Measurements from ENCODE around the gene RPL9. TPM values are rescaled to one million over a fixed set of nuclear protein-coding genes. Genes with fewer than 3 reads are reported as not detected.

The RPL9 gene
- total and polyA plus RNA-seq, 2 of the 4 experiments (the other 2 are of a cell fraction) = 1,627 to 1,905 TPM

DNA sequence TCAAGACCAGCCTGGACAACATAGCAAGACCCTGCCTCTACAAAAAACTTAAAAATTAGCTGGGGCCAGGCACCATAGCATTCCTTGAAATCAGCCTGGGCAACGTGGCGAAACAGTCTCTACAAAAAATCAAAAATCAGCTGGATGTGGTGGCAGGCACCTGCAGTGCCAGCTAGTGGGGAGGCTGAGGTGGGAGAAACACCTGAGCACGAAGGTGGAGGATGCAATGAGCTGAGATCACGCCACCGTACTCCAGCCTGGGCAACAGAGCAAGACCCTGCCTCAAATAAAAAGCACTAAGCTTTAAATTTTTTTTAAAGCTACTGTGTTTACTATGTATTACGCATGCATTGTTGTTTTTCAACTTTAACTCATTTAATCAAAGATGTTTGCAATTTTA, 3.2 kb downstream of the RPL9 start:
- H3K14ac ChIP-seq (replicated peaks; ENCODE audit: low read depth, low read length) = no peak overlapping the region

More for the DNA sequence above, 3.2 kb downstream of the RPL9 start:
- Histone ChIP-seq H4K20me1 (ENCODE audit: insufficient read depth, low read length) (peaks cover 56% of the 10 kb centered on the region), H4K8ac (ENCODE audit: low read depth in 2 of 2, low read length in 2 of 2) (no peak overlapping the region), H2AFZ (replicated peaks; ENCODE audit: low read length, poor library complexity) (no peak overlapping the region), H2BK15ac (ENCODE audit: low read depth, low read length) (no peak overlapping the region), H3K79me1 (ENCODE audit: low read depth in 1 of 2, low read length in 2 of 2) (peaks cover 33 to 60% of the 10 kb centered on the region in 2 experiments), H3K4me3 (ENCODE audit: insufficient read depth, low read depth, low read length) (no peak overlapping the region), H2AK5ac (ENCODE audit: low read depth, low read length) (no peak overlapping the region), H3K18ac (ENCODE audit: low read depth, low read length) (no peak overlapping the region), H2AK9ac (replicated peaks; ENCODE audit: low read depth, low read length, poor library complexity) (no peak overlapping the region), H3K56ac (ENCODE audit: extremely low read depth, insufficient read depth, low read length) (no peak overlapping the region), H3K4me1 (ENCODE audit: control insufficient read depth, insufficient read depth, low read length) (peaks cover 5% of the 10 kb centered on the region), H3K9me3 (ENCODE audit: control insufficient read depth, insufficient read depth, low read length) (no peaks in the 10 kb centered on the region), H3K4me2 (ENCODE audit: low read depth, low read length) (no peak overlapping the region), H3K36me3 (ENCODE audit: control insufficient read depth, insufficient read depth, low read length) (peaks cover 40% of the 10 kb centered on the region), H2BK120ac (ENCODE audit: low read depth, low read length) (no peak overlapping the region), H3K9ac (ENCODE audit: low read depth, low read length) (no peak overlapping the region), H3K4ac (ENCODE audit: low read depth, low read length) (no peak overlapping the region), H2BK5ac (ENCODE audit: low read depth, low read length, poor library complexity, severe bottlenecking) (no peak overlapping the region), H3K23ac (ENCODE audit: low read depth, low read length) (no peak overlapping the region), H3K27ac (ENCODE audit: insufficient read depth, low read length) (no peak overlapping the region), H2BK20ac (ENCODE audit: low read depth, low read length) (no peak overlapping the region), H3K27me3 (ENCODE audit: control insufficient read depth, insufficient read depth, low read length) (no peaks in the 10 kb centered on the region), H4K5ac (ENCODE audit: low read depth, low read length) (no peak overlapping the region), H4K91ac (ENCODE audit: insufficient read depth, low read depth, low read length) (no peak overlapping the region), H3K9me1 (ENCODE audit: insufficient read depth, low read length) (peaks cover 3% of the 10 kb centered on the region; the same call in 1 of the 2 replicates)
- TF ChIP-seq, protein P1, sequence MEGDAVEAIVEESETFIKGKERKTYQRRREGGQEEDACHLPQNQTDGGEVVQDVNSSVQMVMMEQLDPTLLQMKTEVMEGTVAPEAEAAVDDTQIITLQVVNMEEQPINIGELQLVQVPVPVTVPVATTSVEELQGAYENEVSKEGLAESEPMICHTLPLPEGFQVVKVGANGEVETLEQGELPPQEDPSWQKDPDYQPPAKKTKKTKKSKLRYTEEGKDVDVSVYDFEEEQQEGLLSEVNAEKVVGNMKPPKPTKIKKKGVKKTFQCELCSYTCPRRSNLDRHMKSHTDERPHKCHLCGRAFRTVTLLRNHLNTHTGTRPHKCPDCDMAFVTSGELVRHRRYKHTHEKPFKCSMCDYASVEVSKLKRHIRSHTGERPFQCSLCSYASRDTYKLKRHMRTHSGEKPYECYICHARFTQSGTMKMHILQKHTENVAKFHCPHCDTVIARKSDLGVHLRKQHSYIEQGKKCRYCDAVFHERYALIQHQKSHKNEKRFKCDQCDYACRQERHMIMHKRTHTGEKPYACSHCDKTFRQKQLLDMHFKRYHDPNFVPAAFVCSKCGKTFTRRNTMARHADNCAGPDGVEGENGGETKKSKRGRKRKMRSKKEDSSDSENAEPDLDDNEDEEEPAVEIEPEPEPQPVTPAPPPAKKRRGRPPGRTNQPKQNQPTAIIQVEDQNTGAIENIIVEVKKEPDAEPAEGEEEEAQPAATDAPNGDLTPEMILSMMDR (conservative IDR thresholded peaks at IDR 0.05; ENCODE audit: low read depth, low read length) = no peak
- TF ChIP-seq RCOR1 (IDR thresholded peaks at IDR 0.05; ENCODE audit: insufficient replicate concordance, low read length) = no peak
- no peak for TF ChIP-seq NFE2L2 (IDR thresholded peaks at IDR 0.05; ENCODE audit: low read depth, low read length)
- TF ChIP-seq CEBPB (IDR thresholded peaks at IDR 0.05; ENCODE audit: low read depth, low read length) = no peak
- no peak for ATAC-seq (ENCODE audit: low read depth)
- in situ Hi-C loops (cut with MboI; ENCODE audit: low sequenced_read_pairs) (no loop called here), intact Hi-C loops (cut with micrococcal nuclease) (no loop called here), dilution Hi-C loops (cut with HindIII; ENCODE audit: low sequenced_read_pairs, unreplicated experiment) (no loop called here)
- no peak for DNase-seq
- BruUV-seq (replicated peaks) = no TSS peak
- no CpG with 5 or more reads among the region's 6 CpGs for WGBS, 2 experiments (ENCODE audit: extremely low coverage in 2 of 2, insufficient read length in 1 of 2)
- CTCF ChIA-PET = no interaction called here
- POLR2A ChIA-PET (ENCODE audit: unreplicated experiment) = interaction anchor here (0.6 kb wide), 1 partner anchor 484 kb away, joined by 3 read pairs; no protein-coding TSS in a partner anchor
